ENCODE results near the gene XPA. TPM values are rescaled to one million over a fixed set of nuclear protein-coding genes. Genes with fewer than 3 reads are reported as not detected.

XPA gene
- total and polyA plus RNA-seq, 4 donors, result 9.2 to 23.0 (median 10.5) TPM

GRCh38 chr9:97737429-97737828 is 40.3 kb upstream of the XPA start:
- DNase-seq (no peak), ATAC-seq (ENCODE audit: insufficient read depth, low FRiP score) (no peak)
- no peak overlapping the region for H3K4me3 ChIP-seq
- H3K36me3 ChIP-seq (ENCODE audit: control insufficient read depth in 4 of 4, insufficient read depth in 4 of 4, low read length in 4 of 4), result no peaks in the 10 kb centered on the region
- H3K9ac ChIP-seq (ENCODE audit: insufficient read depth in 1 of 2, low read length in 2 of 2), result no peak overlapping the region
- no peak for TF ChIP-seq CTCF (IDR thresholded peaks at IDR 0.05; ENCODE audit: control extremely low read depth, extremely low read depth)
- 47 to 58% methylated on average over 3 of the region's 3 CpGs for WGBS, 2 donors
- H3K9me3 ChIP-seq (ENCODE audit: control insufficient read depth in 4 of 4, insufficient read depth in 3 of 4, low read length in 3 of 4), result peaks cover 0 to 8% (median under 1%) of the 10 kb centered on the region in 4 donors
- peaks cover 0 to 15% (median 4%) of the 10 kb centered on the region in 3 donors for H3K27me3 ChIP-seq (ENCODE audit: control insufficient read depth in 3 of 3, insufficient read depth in 3 of 3, low read length in 2 of 3)
- H3K27ac ChIP-seq (ENCODE audit: low read depth in 1 of 2, low read length in 1 of 2), result no peak overlapping the region
- H3K4me1 ChIP-seq (ENCODE audit: control insufficient read depth in 5 of 5, insufficient read depth in 5 of 5, low read length in 5 of 5), result peaks cover 0 to 8% (median 0%) of the 10 kb centered on the region in 5 donors

GRCh38 chr9:97735070-97735600 is 38.0 kb upstream of the XPA start:
- TF ChIP-seq CTCF (IDR thresholded peaks at IDR 0.05; ENCODE audit: control extremely low read depth, extremely low read depth), result no peak
- ATAC-seq (ENCODE audit: insufficient read depth, low FRiP score), result no peak
- no peaks in the 10 kb centered on the region for H3K36me3 ChIP-seq (ENCODE audit: control insufficient read depth in 4 of 4, insufficient read depth in 4 of 4, low read length in 4 of 4)
- no peak overlapping the region for H3K4me3 ChIP-seq
- H3K27me3 ChIP-seq (ENCODE audit: control insufficient read depth in 3 of 3, insufficient read depth in 3 of 3, low read length in 2 of 3), result peaks cover 0 to 4% (median 0%) of the 10 kb centered on the region in 3 donors
- no peaks in the 10 kb centered on the region for H3K4me1 ChIP-seq (ENCODE audit: control insufficient read depth in 5 of 5, insufficient read depth in 5 of 5, low read length in 5 of 5)
- H3K27ac ChIP-seq (ENCODE audit: low read depth in 1 of 2, low read length in 1 of 2), result no peak overlapping the region
- H3K9ac ChIP-seq (ENCODE audit: insufficient read depth in 1 of 2, low read length in 2 of 2), result no peak overlapping the region
- H3K9me3 ChIP-seq (ENCODE audit: control insufficient read depth in 4 of 4, insufficient read depth in 3 of 4, low read length in 3 of 4), result peaks cover 0 to 9% (median 0%) of the 10 kb centered on the region in 4 donors
- 91 to 96% methylated on average over 7 of the region's 7 CpGs for WGBS, 2 donors
- DNase-seq, result no peak

- no peak for DNase-seq
- WGBS, 2 donors, result 86 to 92% methylated on average over 5 of the region's 5 CpGs
- Histone ChIP-seq H3K9me3 (ENCODE audit: control insufficient read depth in 4 of 4, insufficient read depth in 3 of 4, low read length in 3 of 4) (peaks cover 0 to 9% (median 0%) of the 10 kb centered on the region in 4 donors), H3K4me1 (ENCODE audit: control insufficient read depth in 5 of 5, insufficient read depth in 5 of 5, low read length in 5 of 5) (no peaks in the 10 kb centered on the region), H3K4me3 (no peak overlapping the region), H3K9ac (ENCODE audit: insufficient read depth in 1 of 2, low read length in 2 of 2) (no peak overlapping the region), H3K27ac (ENCODE audit: low read depth in 1 of 2, low read length in 1 of 2) (no peak overlapping the region), H3K36me3 (ENCODE audit: control insufficient read depth in 4 of 4, insufficient read depth in 4 of 4, low read length in 4 of 4) (no peaks in the 10 kb centered on the region), H3K27me3 (ENCODE audit: control insufficient read depth in 3 of 3, insufficient read depth in 3 of 3, low read length in 2 of 3) (peaks cover 0 to 8% (median 5%) of the 10 kb centered on the region in 3 donors)
- TF ChIP-seq CTCF (IDR thresholded peaks at IDR 0.05; ENCODE audit: control extremely low read depth, extremely low read depth), result no peak
- ATAC-seq (ENCODE audit: insufficient read depth, low FRiP score), result no peak
Measured at GRCh38 chr9:97726716-97727115, 29.6 kb upstream of the XPA start.

- WGBS, 2 donors, result 59 to 71% methylated on average over 2 of the region's 2 CpGs
Measured at GRCh38 chr9:97723819-97724218, 26.7 kb upstream of the XPA start.

More at GRCh38 chr9:97723819-97724218, 26.7 kb upstream of the XPA start:
- H3K4me1 ChIP-seq (ENCODE audit: control insufficient read depth in 5 of 5, insufficient read depth in 5 of 5, low read length in 5 of 5), result no peaks in the 10 kb centered on the region
- H3K27me3 ChIP-seq (ENCODE audit: control insufficient read depth in 3 of 3, insufficient read depth in 3 of 3, low read length in 2 of 3), result peaks cover 0 to 8% (median 4%) of the 10 kb centered on the region in 3 donors
- no peaks in the 10 kb centered on the region for H3K36me3 ChIP-seq (ENCODE audit: control insufficient read depth in 4 of 4, insufficient read depth in 4 of 4, low read length in 4 of 4)
- no peak for TF ChIP-seq CTCF (IDR thresholded peaks at IDR 0.05; ENCODE audit: control extremely low read depth, extremely low read depth)
- no peak overlapping the region for H3K4me3 ChIP-seq
- DNase-seq, result no peak
- no peak for ATAC-seq (ENCODE audit: insufficient read depth, low FRiP score)
- no peak overlapping the region for H3K27ac ChIP-seq (ENCODE audit: low read depth in 1 of 2, low read length in 1 of 2)
- no peak overlapping the region for H3K9ac ChIP-seq (ENCODE audit: insufficient read depth in 1 of 2, low read length in 2 of 2)
- peaks cover 0 to 6% (median 2%) of the 10 kb centered on the region in 4 donors for H3K9me3 ChIP-seq (ENCODE audit: control insufficient read depth in 4 of 4, insufficient read depth in 3 of 4, low read length in 3 of 4)

Data from lung (tissue), 12 donors.